ENCODE data around the gene NFXL1.

DNA sequence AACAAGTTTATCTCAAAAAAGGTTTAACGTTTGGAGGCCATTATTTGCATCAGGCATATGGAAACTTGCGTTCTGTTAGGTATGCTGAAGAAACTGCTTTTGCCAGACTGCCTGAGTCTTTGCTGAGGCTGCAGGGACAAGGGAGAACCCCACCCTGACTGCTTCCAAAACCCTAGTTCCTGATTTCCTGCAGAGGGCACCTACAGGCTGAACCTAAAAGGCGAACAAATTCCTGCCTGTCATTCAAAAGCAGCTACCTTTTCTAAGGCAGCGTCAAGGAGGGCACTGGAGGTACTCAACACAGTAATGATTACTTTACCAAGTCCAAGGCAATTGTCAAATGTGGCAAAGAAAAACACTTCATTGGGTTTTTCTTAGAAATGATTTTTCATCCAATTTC, 75.9 kb downstream of the NFXL1 start:
- TF ChIP-seq CTCF (IDR thresholded peaks at IDR 0.05 in 4 of 5, conservative IDR thresholded peaks at IDR 0.05 in 1 of 5) (no peak), POLR2A (IDR thresholded peaks at IDR 0.05) (no peak)
